ENCODE measurements around the gene HES2.
"Not testable (repeated sequence)": the region's sequence is repeated elsewhere in the genome, so short reads cannot be mapped to it uniquely, and the experiment has no call there.

HES2 gene

DNA sequence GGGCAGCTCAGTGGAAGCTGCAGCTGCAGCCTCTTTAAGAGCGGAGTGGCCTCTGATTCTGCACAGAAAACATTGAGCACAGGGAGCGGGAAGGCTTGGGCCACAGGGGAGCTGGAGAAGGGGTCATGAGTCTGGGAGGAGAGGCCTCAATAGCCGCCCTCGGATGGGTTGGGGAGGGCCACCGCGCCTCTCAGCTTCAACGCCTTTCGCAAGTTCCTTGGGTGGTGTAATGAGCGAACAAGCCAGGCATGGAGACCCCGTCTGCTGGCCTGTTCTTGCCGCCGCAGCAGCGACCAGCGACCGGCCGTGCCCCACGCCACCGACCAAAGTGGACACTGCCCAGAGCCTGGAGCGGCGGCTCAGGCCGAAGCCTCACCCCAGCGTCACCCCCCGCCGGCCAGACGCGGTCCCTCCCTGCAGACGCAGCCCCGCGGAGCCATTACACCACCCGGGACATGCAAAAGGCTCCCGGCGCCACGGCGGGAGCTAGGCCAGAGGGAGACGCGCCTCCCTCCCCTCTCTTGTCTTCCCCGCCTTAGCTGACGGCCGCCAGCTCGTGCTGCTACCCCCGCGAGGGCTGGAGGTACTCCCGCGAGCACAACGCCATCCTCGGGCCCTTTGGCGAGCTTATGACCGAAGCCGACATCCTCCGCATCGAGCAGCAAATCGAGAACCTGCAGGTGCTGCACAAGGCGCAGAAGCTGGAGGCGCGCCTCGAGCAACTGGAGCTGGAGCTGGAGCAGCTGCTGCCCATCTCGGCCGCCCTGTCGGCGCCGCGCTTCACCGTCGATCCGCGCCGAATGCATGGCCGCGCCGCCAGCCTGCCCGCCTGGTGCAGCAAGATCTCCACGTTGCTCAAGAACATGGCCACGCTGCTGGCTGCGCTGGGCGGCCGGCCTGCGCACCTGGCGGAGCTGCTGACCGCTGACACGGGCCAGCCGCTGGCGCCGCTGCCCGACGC lies 34.5 kb upstream of the HES2 start:
- FAIRE-seq = not testable (repeated sequence)

DNA sequence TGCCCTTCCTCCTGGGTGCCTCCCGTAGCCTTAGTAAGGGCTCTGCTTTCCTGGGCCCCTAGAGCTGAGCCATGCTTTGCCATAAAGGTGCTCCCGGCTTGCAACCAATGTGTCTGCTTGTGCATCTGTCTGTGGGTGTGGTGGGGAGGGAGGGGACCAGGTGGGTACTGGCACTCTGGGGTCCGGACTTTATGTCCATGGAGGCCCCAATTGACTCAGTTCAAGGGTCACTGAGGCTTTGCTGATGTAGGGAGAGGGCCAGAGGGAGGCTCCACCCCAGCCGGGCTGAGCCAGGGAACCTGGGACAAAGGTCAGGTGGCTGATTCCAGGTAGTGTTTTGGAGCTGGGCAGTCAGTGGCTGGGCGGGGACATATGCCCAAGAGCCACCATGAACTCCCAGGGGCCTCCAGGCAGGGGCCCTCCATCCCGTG lies 31.2 kb upstream of the HES2 start:
- no peak for FAIRE-seq

DNA sequence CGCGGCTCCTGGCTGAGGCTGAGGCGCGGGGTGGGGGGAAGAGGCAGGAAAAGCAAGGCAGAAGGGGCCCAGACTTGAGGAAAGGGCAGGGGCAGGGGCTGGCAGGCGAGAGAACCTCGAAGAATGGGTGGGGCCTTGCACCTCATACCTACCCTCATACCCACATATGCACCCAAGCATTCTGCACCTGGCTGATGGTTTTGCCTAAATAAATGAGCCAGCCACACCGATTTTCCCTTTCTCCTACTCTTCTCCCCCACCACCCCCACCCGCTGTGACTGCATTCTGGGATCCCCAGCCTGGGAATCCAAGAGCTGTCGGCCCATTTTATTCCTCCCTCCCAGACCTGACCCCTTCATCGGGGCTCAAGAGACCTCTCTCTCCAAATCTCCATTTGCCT lies 30.8 kb upstream of the HES2 start:
- not testable (repeated sequence) for FAIRE-seq

DNA sequence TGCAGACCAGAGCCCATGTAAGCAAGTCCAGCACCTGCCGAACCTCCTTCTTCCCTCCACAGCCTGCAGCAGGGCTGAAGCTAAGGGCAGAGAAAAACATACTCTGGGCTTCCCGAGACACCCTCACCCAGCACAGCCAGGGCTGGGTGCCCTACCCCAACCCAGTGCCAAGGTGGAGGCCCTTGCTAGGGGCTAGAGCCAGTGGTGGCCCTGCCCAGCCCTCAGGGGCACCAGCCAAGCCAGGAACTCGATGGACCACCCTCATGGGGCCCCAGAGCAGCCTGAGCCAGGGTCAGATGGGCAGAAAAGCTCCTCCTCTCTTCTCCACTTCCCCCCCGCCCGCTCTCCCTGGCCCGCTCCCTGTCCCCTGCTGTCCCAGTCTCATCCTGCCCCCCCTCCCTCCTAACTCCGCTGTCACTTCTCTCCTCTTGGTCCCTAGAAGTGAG lies 30.3 kb upstream of the HES2 start:
- no peak for FAIRE-seq

DNA sequence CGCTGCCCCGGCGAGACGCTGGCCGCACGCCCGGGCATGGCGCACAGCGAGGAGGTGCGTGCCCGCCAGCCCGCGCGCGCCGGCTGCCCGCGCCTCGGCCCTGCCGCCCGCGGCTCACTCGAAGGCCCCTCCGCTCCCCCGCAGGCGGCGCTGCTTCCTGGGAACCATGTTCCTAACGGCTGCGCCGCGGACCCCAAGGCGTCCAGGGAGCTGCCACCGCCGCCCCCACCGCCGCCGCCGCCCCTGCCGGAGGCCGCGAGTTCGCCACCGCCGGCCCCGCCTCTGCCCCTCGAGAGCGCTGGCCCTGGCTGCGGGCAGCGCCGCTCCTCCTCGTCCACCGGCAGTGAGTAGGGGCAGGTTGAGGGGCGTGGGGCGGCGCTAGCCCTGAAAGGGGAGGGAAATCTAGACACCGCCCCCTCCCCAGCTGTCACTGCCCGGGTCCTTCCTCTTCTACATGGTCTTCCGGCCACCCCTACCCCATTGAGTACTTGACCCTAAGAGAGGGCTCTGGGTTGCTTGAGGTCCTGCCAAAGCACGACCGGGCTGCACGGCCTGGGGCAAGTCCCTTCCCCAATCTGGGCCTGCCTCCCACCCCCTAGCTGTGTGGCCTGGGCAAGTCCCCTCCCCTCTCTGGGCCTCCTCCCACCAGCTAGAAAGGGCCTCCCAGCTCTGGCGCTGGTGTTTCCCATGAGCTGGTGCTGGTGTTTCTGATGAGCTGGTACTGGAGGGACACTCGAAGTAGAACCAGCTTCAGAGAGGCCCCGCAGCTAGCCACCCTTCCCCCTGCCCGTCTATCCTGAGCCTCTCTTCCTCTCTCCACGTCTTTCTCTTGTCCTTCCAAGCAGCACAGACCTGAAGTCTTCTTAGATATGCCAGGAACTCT lies 29.3 kb upstream of the HES2 start:
- no peak for FAIRE-seq

DNA sequence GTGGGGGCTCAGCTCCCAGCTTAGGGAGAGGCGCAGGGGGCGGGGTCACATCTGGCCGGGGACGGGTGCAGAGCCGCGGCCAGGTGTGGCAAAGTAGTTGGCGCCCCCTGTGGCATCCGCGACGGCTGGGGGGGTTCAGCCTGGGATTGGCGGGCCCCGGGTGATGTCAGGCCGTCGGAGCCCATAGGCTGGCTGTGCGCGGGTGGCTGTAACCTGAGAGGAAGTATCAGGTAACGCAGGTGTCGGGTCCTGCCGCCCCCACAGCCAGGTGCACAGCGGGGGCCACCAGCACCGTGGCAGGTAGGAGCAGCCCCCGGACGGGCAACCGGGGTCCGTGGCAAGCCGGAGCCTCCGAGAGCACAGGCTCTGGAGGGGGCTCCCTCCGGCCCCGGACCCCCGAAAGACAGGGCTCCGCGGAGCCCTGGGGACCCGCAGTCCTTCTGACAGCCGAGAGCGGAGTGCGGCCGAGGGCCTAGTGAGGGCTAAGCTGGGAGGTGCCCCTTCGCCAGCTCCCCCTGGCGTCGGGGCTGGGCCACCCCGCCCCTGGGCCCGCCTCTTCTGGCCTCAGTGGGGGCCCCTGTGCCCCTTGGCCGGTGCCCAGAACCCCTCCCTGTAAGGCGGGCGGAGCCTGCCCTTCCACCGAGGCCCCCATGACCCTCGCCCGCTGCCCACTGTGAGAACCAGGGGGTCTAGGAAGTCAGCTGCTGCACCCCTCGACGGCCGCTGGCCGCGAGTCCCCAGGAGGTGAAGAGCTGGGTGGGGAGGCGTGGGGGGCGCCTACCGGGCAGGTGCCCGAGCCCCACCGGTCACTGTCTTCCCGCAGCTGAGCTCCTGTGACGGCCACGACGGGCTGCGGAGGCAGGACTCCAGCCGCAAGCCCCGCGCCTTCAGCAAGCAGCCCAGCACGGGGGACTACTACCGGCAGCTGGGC lies 28.4 kb upstream of the HES2 start:
- no peak for FAIRE-seq

DNA sequence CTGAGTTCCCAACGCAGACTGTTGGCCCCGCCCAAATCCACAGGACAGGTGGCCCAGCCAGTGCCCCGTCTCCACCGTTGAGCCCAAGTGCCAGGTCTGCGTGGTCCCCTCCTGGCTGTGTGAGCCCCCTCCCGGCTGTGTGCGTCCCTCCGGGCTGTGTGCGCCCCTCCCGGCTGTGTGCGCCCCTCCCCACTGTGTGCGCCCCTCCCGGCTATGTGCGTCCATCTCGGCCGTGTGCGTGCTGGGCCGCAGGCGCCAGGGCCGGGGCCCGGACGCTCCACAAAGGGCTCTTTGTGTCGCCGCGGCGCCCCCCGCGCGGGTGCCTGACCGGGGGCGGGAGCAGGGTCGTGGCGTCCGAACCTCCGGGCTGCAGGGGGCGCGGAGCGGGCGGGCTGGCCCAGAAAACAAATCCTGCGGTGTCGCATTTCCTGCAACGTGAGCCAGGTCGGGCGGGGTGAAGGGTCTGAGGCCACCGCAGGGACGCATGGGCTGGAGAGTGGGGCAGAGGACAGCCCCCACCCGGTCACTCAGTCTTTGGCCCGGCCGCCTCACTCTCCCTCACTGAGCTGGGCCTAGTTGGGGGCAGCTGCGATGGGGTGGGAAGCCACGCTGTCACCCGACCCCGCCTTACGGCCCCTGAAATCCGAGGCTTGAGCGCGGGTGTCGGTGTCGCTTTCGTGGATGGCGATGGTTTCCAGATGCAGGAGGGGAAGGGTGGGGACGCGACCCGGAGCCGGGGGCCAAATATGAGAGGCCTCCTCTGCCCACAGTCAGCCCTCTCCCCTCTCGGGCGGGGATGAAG lies 27.5 kb upstream of the HES2 start:
- FAIRE-seq = no peak

DNA sequence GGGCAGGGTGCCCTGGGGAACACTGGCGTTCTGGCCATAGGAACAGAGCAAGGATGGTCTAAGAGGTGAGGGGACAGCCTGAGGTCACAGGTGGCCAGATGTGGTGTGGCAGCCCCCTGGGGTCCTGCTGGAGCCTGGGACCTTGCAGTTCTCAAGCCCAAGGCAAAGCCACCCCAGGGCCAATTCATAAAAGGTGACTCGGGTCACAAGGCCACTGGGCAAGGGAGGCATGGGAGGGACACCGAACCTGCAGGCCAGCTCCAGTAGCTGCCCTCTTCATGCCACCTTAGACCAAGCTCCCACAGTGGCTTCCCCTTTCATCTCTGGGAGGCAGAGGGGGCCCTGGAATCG lies 26.9 kb upstream of the HES2 start:
- no peak for FAIRE-seq

DNA sequence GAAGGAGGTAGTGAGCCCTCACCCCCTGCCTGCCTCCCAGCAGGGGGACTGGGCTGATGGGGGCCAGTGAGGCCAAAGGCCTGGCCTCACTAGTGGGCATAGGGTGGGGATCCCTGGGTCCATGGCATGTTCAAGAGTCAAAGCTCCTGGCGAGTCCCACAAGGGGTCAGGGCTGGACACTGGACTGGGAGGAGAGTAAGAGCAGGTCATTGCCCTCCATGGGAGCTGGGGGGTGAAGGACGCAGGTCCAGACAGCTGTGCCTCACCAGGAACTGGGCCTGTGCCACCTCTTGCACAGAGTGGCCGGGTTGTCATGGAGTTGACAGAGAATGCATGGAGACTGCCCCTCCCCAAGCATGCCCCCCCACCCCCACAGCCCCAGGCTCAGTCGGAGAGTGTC lies 26.2 kb upstream of the HES2 start:
- not testable (repeated sequence) for FAIRE-seq

DNA sequence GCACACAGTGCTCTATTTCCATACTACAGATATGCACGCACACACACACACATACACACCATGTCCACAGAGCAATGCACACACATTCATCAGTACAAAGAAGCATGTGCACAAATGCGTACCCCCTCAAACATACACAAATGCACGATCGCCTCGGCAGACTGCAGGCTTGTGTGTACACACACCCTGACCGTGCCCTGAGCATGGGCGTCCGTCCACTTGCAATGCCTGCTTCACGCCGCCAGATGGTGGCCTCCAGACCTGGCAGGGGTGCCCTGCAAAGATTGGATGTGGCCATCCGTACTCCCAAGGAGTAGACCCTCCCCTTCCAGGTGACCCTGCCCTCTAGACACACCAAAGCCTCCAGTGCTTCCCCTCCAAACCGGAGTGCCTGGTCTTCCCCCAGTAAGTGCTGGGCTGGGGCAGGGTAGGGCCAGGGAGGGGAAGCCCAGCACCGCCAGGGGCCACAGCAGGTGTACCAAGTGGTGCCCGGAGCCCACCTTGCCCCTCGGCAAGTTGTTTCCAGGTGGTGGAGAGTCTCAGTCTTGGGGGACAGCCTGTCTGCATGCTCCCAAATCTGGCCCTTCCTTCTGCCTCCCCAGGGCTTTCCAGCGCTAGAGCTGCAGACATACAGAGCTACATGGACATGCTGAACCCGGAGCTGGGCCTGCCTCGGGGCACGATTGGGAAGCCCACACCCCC lies 25.5 kb upstream of the HES2 start:
- FAIRE-seq = no peak

DNA sequence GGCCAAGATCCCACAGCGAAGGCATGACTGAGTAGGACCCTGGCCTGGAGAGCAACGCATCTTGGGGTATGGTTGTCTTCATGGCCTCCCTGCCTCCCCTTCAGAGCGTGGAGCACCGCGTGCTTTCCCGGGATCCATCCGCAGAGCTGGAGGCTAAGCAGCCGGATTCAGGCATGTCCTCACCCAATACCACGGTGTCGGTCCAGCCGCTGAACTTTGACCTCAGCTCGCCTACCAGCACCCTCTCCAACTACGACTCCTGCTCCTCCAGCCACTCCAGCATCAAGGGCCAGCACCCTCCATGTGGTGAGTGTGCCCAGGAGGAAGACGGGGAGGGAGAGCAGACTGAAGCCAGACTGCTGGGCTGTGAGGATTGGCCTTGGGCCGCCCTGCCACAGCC lies 24.7 kb upstream of the HES2 start:
- no peak for FAIRE-seq

DNA sequence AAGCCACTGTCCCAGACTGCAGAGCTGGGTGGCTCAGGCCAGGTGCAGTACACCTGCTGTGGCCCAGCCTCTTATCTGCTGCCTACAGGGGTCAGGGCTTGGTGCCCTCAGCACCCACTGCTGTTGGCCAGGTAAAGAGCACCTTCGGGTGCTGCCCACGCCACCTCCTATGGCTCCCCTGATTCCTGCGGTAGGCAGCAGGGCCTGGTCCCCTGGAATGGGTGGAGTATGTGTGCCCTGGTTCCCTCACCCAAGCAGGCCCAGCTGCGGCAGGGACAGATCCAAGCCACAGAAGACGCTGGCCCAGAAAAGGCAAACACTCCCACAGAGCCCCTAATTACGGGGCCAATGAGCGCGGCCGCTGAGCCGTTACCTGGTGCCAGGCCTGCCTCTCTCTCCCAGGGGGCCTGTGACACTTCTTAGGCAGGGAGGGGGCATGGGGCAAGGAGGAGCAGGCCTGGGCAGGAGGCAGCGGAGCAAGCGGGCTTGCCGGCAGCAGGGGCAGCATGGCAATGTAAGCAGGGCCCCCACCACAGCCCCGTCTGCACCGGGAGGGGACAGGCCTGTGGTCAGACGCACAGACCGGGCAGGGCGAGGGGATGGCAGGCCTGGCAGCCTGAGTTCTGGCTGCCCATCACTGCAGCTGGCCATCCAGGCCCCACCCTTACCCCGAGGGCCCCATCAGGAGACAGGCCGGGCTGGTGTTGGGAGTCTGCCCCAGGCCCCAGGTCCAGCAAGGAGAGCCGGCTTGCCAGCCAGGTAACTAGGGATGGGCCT lies 23.8 kb upstream of the HES2 start:
- FAIRE-seq = no peak

DNA sequence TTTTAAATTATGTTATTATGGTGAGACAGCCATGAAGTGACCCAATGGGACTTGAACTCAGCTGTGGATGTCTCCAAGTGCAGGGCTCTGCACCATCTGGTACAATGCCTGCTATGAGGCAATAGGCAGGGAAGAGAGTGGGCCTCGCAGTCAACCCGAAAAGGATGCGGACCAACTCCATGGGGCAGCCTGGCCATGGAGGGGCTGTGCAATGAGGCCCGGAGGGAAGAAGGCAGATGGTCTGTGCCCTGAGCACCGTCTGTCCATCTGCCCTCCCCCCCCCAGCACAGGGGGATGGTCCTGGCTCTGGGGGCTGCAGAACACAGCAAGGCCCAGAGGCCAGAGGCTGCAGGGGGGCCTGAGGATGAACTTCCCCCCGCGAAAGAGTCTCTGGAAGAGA lies 21.9 kb upstream of the HES2 start:
- no peak for FAIRE-seq

DNA sequence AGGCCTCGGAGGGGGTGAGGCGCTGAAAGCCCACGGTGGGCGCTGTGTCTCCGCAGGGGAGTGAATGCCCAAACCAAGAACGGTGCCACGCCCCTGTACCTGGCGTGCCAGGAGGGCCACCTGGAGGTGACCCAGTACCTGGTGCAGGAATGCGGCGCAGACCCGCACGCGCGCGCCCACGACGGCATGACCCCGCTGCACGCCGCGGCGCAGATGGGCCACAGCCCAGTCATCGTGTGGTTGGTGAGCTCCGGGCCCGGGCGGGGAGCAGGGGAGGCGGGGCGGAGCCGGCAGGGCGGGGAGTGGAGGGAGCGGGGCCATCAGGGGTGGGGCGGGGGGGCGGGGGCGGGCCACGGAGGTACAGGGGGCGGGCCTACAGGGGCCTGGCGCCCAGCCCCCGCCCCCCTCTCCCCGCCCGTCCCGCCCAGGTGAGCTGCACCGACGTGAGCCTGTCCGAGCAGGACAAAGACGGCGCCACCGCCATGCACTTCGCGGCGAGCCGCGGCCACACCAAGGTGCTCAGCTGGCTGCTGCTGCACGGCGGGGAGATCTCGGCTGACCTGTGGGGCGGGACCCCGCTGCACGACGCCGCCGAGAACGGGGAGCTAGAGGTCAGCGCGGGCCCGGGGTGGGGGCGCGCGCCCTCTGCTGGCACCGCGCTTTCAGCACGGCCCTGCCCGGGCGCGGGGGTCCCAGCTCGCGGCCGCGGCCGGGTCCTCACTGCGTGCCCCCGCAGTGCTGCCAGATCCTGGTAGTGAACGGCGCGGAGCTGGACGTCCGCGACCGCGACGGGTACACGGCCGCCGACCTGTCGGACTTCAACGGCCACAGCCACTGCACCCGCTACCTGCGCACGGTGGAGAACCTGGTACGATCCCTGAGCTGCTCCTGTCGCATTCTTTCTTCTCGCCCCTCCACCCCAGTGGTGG lies 20.7 kb upstream of the HES2 start:
- no peak for FAIRE-seq

DNA sequence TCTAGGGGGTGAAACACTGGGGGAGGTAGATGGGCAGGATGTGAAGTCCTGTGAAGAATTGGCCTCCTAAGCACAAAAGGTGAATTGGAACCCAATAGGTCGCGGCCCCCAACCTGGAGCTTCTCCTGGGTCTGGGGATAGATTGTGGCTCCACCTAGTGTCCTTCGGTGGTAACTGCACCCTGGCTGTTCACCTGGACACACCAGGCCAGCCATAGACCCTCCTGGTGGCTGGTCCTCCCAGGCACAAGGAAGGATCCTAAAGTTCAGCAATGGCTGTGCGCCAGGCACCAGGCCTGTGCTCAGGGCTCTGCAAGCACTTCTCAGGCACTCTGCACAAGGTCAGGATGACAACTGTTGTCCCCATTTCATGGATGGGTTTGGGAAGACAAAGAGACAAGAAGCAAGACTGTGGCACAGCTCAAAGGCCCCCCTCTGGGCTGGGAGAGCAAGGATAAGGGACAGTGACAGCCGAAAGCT lies 18.4 kb upstream of the HES2 start:
- no peak for FAIRE-seq

DNA sequence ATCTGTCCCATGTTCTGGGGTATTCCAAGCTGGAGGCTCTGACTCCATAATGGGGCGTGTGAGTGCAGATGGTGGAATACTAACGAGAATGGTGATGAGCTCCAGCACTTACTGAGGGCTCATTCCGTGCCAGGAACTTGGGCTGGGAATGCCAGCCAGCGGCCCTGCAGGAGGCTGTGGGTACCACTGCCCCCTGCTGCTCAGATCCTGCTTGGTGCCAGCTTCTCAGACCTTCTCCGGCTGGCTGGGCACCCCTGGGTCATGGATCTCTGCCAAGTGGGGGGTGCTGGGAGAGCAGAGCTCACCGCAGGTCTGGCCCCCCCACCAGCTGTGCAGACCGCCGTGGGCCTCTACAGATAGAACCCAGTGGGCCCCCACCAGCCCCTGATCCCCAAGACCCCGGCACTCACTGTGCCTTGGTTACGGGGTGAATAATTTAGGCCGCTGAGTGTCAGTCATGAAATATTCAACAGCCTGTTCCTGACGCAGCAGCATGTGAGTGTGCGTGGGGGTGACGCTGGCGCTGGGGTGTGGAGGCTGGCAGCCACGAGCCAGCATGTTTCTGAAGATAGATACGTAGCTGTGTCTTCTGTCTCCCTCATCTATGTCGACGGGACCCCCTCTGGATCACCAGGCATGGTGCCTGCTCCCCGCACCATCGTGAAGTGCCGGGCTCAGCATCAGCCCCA lies 17.4 kb upstream of the HES2 start:
- not testable (repeated sequence) for FAIRE-seq

DNA sequence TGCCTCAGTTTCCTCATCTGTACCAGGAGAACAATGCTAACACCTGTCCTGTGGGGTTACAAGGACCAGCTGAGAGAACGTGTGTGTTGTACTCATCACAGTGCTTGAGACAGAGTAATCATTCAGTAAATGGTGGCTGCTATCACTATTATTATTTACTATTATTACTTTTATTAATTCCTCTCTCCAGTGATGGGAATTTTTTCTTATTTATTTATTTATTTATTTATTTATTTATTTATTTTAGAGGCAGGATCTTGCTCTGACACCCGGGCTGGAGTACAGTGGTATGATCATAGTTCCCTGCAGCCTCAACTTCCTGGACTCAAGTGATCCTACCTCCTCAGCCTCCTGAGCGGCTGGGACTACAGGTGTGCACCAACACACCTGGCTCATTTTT lies 16.6 kb upstream of the HES2 start:
- not testable (repeated sequence) for FAIRE-seq

DNA sequence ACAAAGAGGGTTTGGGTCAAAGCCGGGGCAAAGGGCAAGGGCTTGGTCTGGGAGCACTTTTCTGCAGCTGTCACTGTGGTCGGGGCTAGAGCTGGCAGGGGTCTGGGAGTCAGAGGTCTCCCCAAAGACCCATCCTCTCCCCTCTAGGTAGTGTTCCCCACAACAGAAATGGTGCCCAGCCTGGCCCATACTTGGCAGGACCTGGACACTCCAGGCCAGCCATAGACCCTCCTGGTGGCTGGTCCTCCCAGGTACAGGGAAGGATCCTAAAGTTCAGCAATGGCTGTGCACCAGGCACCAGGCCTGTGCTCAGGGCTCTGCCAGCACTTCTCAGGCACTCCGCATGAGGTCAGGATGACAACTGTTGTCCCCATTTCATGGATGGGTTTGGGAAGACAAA lies 15.8 kb upstream of the HES2 start:
- no peak for FAIRE-seq

Measured in colon (tissue), 2 donors.